ENCODE results near the gene MUC4.

MUC4 gene

DNA sequence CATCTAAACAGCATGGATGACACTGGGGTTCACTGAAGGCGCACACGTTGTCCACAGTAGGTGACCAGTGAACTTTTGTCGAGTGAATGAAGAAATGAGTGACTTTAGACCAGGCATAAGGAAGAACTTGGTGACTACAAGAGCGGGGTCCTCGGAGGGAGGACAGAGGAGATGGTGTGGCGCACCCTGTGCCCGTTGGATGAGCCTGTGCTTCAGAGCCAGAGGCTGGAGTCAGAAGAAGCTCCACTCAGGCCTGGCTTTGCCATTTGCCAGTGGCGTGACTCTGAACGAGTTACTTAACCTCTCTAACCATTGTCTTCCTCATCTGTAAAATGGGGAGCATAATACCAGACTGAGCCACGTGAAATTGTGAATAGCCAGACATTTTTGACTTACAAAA lies 42.2 kb downstream of the MUC4 start:
- Histone ChIP-seq H3K9me2 (replicated peaks; ENCODE audit: insufficient read depth, low read length) (no peaks in the 10 kb centered on the region), H2AFZ (ENCODE audit: low read depth, low read length, severe bottlenecking) (no peak overlapping the region), H3K9ac (ENCODE audit: low read length) (no peak overlapping the region), H3K9me3 (ENCODE audit: insufficient read depth, low read length) (no peaks in the 10 kb centered on the region), H3K36me3 (ENCODE audit: low read length) (no peaks in the 10 kb centered on the region), H3K4me3 (ENCODE audit: insufficient read depth, low read length, poor library complexity, severe bottlenecking) (no peak overlapping the region), H4K20me1 (ENCODE audit: low read depth, low read length) (no peaks in the 10 kb centered on the region), H3K79me2 (ENCODE audit: insufficient read depth, low read length) (no peaks in the 10 kb centered on the region), H3K27me3 (ENCODE audit: low read length) (no peaks in the 10 kb centered on the region), H3K4me2 (ENCODE audit: low read depth, low read length, poor library complexity, severe bottlenecking) (no peak overlapping the region), H3F3A (ENCODE audit: insufficient read depth) (no peaks in the 10 kb centered on the region), H3K27ac (ENCODE audit: low read depth, low read length) (no peak overlapping the region)
- TF ChIP-seq EZH2phosphoT487 (conservative IDR thresholded peaks at IDR 0.05; ENCODE audit: low read length): no peak
- TF ChIP-seq, protein P1, sequence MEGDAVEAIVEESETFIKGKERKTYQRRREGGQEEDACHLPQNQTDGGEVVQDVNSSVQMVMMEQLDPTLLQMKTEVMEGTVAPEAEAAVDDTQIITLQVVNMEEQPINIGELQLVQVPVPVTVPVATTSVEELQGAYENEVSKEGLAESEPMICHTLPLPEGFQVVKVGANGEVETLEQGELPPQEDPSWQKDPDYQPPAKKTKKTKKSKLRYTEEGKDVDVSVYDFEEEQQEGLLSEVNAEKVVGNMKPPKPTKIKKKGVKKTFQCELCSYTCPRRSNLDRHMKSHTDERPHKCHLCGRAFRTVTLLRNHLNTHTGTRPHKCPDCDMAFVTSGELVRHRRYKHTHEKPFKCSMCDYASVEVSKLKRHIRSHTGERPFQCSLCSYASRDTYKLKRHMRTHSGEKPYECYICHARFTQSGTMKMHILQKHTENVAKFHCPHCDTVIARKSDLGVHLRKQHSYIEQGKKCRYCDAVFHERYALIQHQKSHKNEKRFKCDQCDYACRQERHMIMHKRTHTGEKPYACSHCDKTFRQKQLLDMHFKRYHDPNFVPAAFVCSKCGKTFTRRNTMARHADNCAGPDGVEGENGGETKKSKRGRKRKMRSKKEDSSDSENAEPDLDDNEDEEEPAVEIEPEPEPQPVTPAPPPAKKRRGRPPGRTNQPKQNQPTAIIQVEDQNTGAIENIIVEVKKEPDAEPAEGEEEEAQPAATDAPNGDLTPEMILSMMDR (IDR thresholded peaks at IDR 0.05; ENCODE audit: insufficient read depth, low read length, poor library complexity, severe bottlenecking): no peak

DNA sequence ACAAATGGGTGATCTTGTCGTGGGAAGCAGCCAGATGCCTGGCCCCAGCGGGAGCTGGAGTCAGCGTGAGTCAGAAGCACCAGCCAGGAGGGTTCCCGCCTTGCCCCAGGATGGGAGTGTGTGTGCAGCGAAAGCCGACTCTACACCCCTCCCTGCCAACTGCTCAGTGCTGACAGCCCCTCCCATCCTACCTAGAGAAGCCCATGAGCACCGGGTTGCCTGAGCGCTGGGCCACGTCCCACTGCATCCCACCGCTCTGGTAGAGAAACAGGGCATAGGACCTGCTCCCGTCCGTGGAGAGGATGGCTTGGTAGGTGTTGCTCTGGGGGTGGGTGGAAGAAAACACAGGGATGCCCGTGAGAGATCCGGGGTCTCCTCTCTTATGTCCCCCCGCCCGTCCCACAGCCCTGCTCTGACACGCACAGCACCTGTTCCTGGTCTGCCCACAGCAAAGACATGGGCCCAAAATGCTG lies 42.9 kb downstream of the MUC4 start:
- TF ChIP-seq EZH2phosphoT487 (conservative IDR thresholded peaks at IDR 0.05; ENCODE audit: low read length): no peak
- TF ChIP-seq, protein P1 (IDR thresholded peaks at IDR 0.05; ENCODE audit: insufficient read depth, low read length, poor library complexity, severe bottlenecking): no peak
- Histone ChIP-seq H3K9me2 (replicated peaks; ENCODE audit: insufficient read depth, low read length) (no peaks in the 10 kb centered on the region), H3K79me2 (ENCODE audit: insufficient read depth, low read length) (no peaks in the 10 kb centered on the region), H4K20me1 (ENCODE audit: low read depth, low read length) (no peaks in the 10 kb centered on the region), H3K9ac (ENCODE audit: low read length) (no peak overlapping the region), H3K9me3 (ENCODE audit: insufficient read depth, low read length) (no peaks in the 10 kb centered on the region), H3K4me3 (ENCODE audit: insufficient read depth, low read length, poor library complexity, severe bottlenecking) (no peak overlapping the region), H3K27ac (ENCODE audit: low read depth, low read length) (no peak overlapping the region), H3F3A (ENCODE audit: insufficient read depth) (no peaks in the 10 kb centered on the region), H3K27me3 (ENCODE audit: low read length) (no peaks in the 10 kb centered on the region), H3K4me2 (ENCODE audit: low read depth, low read length, poor library complexity, severe bottlenecking) (no peak overlapping the region), H2AFZ (ENCODE audit: low read depth, low read length, severe bottlenecking) (no peak overlapping the region), H3K36me3 (ENCODE audit: low read length) (no peaks in the 10 kb centered on the region)

DNA sequence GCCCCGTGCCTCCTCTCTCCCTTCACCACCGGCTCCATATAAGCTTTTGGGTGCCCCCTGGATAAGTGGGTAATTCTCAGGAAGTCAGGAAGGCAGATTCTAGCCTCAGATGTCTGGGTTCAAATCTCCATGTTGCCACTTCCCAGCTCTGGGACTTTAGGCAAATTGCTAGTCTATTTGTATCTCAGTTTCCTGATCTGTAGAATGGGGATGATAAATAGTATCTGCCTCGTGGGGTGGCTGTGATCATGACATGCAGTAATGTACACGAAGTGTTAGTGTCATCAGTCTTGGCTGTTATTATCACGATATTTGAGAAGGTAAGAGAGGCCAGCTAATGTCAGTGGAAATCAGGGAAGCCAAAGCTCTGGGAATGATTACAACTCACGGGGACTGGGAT lies 43.3 kb downstream of the MUC4 start:
- Histone ChIP-seq H3F3A (ENCODE audit: insufficient read depth) (no peaks in the 10 kb centered on the region), H3K27ac (ENCODE audit: low read depth, low read length) (no peak overlapping the region), H3K9me3 (ENCODE audit: insufficient read depth, low read length) (no peaks in the 10 kb centered on the region), H4K20me1 (ENCODE audit: low read depth, low read length) (no peaks in the 10 kb centered on the region), H2AFZ (ENCODE audit: low read depth, low read length, severe bottlenecking) (no peak overlapping the region), H3K36me3 (ENCODE audit: low read length) (no peaks in the 10 kb centered on the region), H3K9me2 (replicated peaks; ENCODE audit: insufficient read depth, low read length) (no peaks in the 10 kb centered on the region), H3K27me3 (ENCODE audit: low read length) (no peaks in the 10 kb centered on the region), H3K4me2 (ENCODE audit: low read depth, low read length, poor library complexity, severe bottlenecking) (no peak overlapping the region), H3K79me2 (ENCODE audit: insufficient read depth, low read length) (no peaks in the 10 kb centered on the region), H3K4me3 (ENCODE audit: insufficient read depth, low read length, poor library complexity, severe bottlenecking) (no peak overlapping the region), H3K9ac (ENCODE audit: low read length) (no peak overlapping the region)
- no peak for TF ChIP-seq EZH2phosphoT487 (conservative IDR thresholded peaks at IDR 0.05; ENCODE audit: low read length)
- TF ChIP-seq, protein P1 (IDR thresholded peaks at IDR 0.05; ENCODE audit: insufficient read depth, low read length, poor library complexity, severe bottlenecking): no peak

Data from SU-DHL-6 (cell line).